Thymus (tissue), 11 donors: ENCODE measurements around the gene GREM2. TPM values are rescaled to one million over a fixed set of nuclear protein-coding genes. Genes with fewer than 3 reads are reported as not detected.

ENCODE experiments used
- DNase-seq, 9 donors: peaks; one replicate each; pipeline ENCODE4 v3.0.0-alpha.2; 2013; ENCODE audit warnings: low spot score in 9 of 9, low read depth in 6 of 9, missing footprints in 1 of 9
- H3K27ac ChIP-seq, 2 donors: one replicate each; pipeline ENCODE4 v1.5.1; 2013; ENCODE audit warnings: control low read depth in 1 of 2, low read depth in 1 of 2, low read length in 1 of 2, mild to moderate bottlenecking in 1 of 2, moderate library complexity in 1 of 2
- H3K27me3 ChIP-seq, 2 donors: one replicate each; pipeline ENCODE4 v1.5.1; 2013; ENCODE audit warnings: low read length in 1 of 2; ENCODE audit not compliant: control insufficient read depth in 2 of 2, insufficient read depth in 1 of 2
- H3K36me3 ChIP-seq, 2 donors: one replicate each; pipeline ENCODE4 v1.5.1; 2013; ENCODE audit warnings: low read length in 1 of 2, mild to moderate bottlenecking in 1 of 2, moderate library complexity in 1 of 2; ENCODE audit not compliant: control insufficient read depth in 2 of 2, insufficient read depth in 2 of 2
- H3K4me1 ChIP-seq, 2 donors: one replicate each; pipeline ENCODE4 v1.5.1; 2013; ENCODE audit warnings: low read length in 2 of 2; ENCODE audit not compliant: control insufficient read depth in 2 of 2, insufficient read depth in 2 of 2
- H3K4me3 ChIP-seq, 2 donors: one replicate each; pipeline ENCODE4 v1.5.1; 2013; ENCODE audit warnings: low read length in 2 of 2, control low read depth in 1 of 2, mild to moderate bottlenecking in 1 of 2
- H3K9me3 ChIP-seq, 2 donors: one replicate each; pipeline ENCODE4 v1.5.1; 2013; ENCODE audit warnings: low read length in 1 of 2, mild to moderate bottlenecking in 1 of 2; ENCODE audit not compliant: control insufficient read depth in 2 of 2, insufficient read depth in 1 of 2
- WGBS: extraction: QIAGEN DNeasy Blood & Tissue Kit; methylation state at CpG from one replicate; pipeline ENCODE4 v1.1.7; 2013; 5-methylcytosine and 5-hydroxymethylcytosine counted together
- polyA plus RNA-seq: library from polyadenylated mRNA; stranded (reverse); fragments of 200-250 nt; gene quantifications from one replicate; pipeline ENCODE4 v1.2.3, GENCODE V29; 2013
- total RNA-seq: library from RNA; stranded (reverse); fragments of 120-200 nt; gene quantifications from one replicate; pipeline ENCODE4 v1.2.4, GENCODE V29; 2013
- donor health status: healthy.

GREM2 gene
- total and polyA plus RNA-seq, 2 donors, result 0.09 TPM; not detected in 1

DNA sequence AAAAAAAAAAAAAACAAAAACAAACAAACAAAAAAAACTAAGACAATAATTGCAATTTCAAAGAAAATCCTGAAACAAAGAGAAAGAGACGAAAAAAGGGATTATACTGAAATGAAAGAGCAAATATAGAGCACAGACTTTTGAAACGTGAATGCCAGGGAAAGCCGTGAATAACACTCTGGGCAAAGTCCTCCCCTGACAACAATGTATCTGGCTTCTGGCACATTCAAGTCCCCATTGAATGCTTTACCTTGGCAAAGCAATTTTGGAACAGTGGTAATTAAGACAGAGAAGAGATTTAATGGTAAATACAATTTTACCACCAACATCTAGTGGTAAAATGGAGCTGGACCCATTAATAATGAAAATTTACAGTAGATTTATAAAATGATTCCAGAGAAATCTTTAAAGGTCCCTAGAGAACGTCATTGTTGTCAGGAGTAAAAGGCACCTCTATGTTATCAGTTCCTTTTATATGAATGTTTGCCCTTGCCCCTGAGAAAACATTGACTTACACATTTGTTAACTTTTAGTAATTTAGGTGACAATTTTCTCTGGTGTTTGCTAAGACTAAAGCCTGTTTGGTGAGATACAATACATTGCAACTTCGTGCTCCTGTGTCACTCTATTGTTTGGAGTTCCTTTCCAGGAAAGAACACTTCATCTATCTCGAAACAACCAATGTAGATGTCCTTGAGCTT lies 89.7 kb downstream of the GREM2 start:
- Histone ChIP-seq H3K9me3 (no peaks in the 10 kb centered on the region), H3K27ac (no peak overlapping the region), H3K4me3 (no peak overlapping the region), H3K36me3 (no peaks in the 10 kb centered on the region), H3K27me3 (no peaks in the 10 kb centered on the region), H3K4me1 (no peaks in the 10 kb centered on the region)
- DNase-seq, result no peak
- 79% methylated on average over 6 of the region's 6 CpGs for WGBS

DNA sequence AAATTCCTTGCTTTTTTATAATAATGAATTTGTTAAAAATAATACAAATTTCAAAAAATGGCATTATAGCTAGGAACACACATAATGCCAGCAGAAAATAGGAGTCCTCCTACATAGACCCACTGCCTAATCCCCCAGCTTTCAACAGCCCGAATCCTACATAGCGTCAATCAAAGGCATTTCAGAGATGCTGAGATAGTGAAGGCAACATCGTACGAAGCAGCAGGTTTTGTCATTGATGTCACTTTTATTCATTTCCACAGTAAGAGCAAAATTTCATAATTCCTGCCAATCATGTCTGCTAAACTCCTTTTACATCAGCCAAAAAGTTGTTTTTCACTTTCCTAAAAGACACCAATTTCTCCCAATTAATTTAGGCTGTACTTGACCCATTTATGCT lies 94.1 kb downstream of the GREM2 start:
- no peaks in the 10 kb centered on the region for H3K4me1 ChIP-seq
- H3K27ac ChIP-seq, result no peak overlapping the region
- H3K27me3 ChIP-seq, result no peaks in the 10 kb centered on the region
- no peaks in the 10 kb centered on the region for H3K36me3 ChIP-seq
- no peak for DNase-seq
- 90% methylated on average over 4 of the region's 4 CpGs for WGBS
- no peak overlapping the region for H3K4me3 ChIP-seq
- no peaks in the 10 kb centered on the region for H3K9me3 ChIP-seq

DNA sequence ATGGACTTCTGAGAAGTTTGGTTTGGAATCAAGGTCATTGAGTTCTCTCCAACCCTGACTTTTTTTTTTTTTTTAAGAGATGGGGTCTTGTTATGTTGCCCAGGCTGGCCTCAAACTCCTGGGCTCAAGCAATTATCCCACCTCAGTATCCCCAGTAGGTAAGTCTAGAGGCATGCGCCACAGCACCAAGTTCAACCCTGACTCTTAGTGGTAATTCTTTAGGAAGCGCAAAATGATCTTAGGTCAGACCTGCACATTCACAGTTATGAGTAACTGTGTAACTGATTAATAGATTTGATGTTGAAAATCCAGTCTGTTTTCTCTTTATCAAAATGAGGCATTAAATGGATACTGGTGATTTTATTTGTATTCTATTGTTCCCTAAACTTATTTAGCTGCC lies 95.9 kb downstream of the GREM2 start:
- H3K36me3 ChIP-seq, result no peaks in the 10 kb centered on the region
- no peaks in the 10 kb centered on the region for H3K9me3 ChIP-seq
- no peaks in the 10 kb centered on the region for H3K4me1 ChIP-seq
- H3K27me3 ChIP-seq, result no peaks in the 10 kb centered on the region
- no peak overlapping the region for H3K4me3 ChIP-seq
- 98% methylated on average over 2 of the region's 2 CpGs for WGBS
- H3K27ac ChIP-seq, result no peak overlapping the region
- DNase-seq, result no peak

DNA sequence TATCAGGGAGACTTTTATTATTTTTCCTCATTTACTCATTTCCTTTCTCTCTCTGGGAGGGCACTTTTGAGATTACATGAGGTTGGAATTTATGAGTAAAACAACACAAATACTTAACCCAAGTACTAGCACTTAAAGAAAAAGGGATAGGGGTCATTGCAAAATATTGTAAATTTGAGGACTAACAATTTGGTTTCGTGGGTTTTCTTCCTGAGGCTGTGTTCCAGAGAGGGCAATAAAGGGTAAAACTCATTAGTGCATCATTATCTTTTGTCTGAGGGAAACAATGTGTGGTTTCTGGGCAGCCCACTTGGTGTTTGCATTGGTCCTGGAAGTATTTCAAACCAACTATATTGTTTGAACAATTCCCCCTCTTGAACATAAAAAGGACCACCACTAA lies 96.5 kb downstream of the GREM2 start:
- no peak overlapping the region for H3K27ac ChIP-seq
- no peaks in the 10 kb centered on the region for H3K4me1 ChIP-seq
- 29% methylated on average over 1 of the region's 1 CpG for WGBS
- H3K9me3 ChIP-seq, result no peaks in the 10 kb centered on the region
- no peak for DNase-seq
- no peaks in the 10 kb centered on the region for H3K27me3 ChIP-seq
- H3K36me3 ChIP-seq, result no peaks in the 10 kb centered on the region
- no peak overlapping the region for H3K4me3 ChIP-seq

DNA sequence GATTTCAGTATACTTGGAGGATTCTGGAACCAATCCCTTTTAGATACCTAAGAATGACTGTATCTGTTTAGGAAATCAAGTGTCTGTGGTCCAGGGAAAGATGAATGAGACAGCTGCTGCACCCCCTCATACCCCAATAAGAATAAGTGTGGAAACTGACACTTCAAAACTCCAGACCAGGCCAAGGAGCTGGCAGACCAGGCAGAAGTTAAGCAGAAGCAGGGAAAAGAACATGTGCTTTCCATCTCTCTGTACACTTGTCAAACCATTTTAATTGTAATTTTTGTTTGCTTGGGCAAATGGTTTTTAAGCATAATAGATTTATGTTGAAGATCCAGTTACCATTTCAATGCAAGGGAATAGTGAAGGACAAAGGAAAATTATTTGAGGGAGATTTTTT lies 100.2 kb downstream of the GREM2 start:
- Histone ChIP-seq H3K27me3 (no peaks in the 10 kb centered on the region), H3K36me3 (no peaks in the 10 kb centered on the region), H3K4me3 (no peak overlapping the region), H3K4me1 (no peaks in the 10 kb centered on the region), H3K9me3 (no peaks in the 10 kb centered on the region), H3K27ac (no peak overlapping the region)
- no peak for DNase-seq

DNA sequence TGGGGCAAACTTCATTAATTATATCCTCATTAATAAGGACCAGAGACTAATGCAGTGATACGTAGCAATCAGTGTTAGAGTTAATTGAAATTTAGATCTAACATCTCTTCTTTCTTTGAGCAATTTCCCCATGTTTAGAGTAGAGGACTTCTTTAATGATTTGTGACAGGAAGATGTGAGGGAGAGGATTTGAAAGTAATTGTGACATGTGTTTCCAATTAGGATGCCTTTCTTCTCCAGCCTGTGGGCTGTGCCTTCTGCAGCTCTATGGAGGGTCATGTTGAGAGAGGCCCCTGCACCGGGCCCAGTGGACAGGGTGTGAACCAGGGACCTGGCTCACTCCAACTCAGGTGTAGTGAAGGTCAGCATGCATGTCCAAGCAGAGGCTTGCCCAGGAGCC lies 103.0 kb downstream of the GREM2 start:
- Histone ChIP-seq H3K4me1 (no peaks in the 10 kb centered on the region), H3K27ac (no peak overlapping the region), H3K4me3 (no peak overlapping the region), H3K9me3 (no peaks in the 10 kb centered on the region), H3K36me3 (no peaks in the 10 kb centered on the region), H3K27me3 (no peaks in the 10 kb centered on the region)
- DNase-seq, result no peak
- 84% methylated on average over 2 of the region's 2 CpGs for whole genome bisulfite sequencing

DNA sequence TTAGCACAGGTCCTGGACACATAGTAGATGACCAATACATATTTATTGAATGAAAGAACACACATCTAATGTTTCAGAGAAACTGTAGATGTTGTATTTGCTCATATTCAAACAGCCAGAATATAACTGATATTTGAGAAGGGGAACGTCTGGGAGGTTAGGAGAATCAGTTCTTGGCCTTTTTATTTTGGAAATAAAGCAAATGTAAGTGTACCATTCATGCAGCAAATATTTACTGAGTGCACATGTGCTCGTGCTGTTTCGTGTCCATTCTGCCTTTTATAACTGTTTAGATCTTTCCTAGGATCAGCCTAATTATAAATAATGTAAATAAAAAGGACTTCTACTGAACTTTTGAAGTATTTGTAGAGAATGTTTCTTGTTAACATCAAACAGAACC lies 103.8 kb downstream of the GREM2 start:
- DNase-seq, result no peak
- WGBS, result 78% methylated on average over 3 of the region's 3 CpGs
- H3K9me3 ChIP-seq, result no peaks in the 10 kb centered on the region
- no peaks in the 10 kb centered on the region for H3K27me3 ChIP-seq
- H3K27ac ChIP-seq, result no peak overlapping the region
- no peaks in the 10 kb centered on the region for H3K4me1 ChIP-seq
- no peak overlapping the region for H3K4me3 ChIP-seq
- H3K36me3 ChIP-seq, result no peaks in the 10 kb centered on the region

DNA sequence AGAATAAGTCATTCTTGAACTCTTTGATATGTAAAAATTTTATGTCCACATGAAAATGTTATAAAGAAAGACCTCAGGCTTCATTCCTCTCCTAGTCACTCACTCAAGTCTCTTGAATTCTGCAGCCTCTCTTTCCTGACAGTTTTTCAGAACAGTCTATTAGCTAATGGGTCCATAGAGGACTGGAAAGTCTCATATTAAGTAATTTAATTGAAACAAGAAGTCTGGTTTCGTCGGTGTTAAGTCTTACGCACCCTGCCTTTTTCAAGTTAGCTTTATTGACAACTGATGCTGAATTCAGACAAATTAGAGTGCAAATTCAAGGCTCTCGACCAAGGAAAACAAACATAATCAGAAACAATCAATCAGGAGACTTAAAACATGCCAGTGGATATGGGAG lies 105.8 kb downstream of the GREM2 start:
- no peaks in the 10 kb centered on the region for H3K4me1 ChIP-seq
- no peak overlapping the region for H3K4me3 ChIP-seq
- H3K36me3 ChIP-seq, result no peaks in the 10 kb centered on the region
- no peaks in the 10 kb centered on the region for H3K27me3 ChIP-seq
- 85% methylated on average over 4 of the region's 4 CpGs for WGBS
- no peak overlapping the region for H3K27ac ChIP-seq
- H3K9me3 ChIP-seq, result no peaks in the 10 kb centered on the region
- no peak for DNase-seq

DNA sequence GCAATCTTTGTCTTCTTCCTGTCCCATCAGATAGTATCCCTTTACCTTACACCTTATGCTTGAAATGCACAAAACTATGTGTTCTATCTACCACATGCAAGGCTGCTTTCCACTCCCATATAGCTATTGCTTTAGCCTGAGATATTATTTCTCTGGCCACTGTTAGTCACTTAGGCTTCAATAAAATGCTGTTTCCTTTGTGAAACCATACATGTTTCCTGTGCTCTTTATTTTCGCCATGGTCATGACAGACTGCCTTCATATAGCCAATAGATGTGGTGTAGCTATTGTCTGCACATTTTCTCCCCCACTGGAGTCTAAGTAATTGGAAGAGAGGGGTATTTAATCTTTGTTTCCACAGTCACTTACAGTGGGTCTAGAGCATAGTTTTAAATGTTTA lies 108.4 kb downstream of the GREM2 start:
- Histone ChIP-seq H3K27ac (no peak overlapping the region), H3K4me1 (no peaks in the 10 kb centered on the region), H3K36me3 (no peaks in the 10 kb centered on the region), H3K4me3 (no peak overlapping the region), H3K27me3 (no peaks in the 10 kb centered on the region), H3K9me3 (no peaks in the 10 kb centered on the region)
- no peak for DNase-seq
- 18% methylated on average over 1 of the region's 1 CpG for WGBS

DNA sequence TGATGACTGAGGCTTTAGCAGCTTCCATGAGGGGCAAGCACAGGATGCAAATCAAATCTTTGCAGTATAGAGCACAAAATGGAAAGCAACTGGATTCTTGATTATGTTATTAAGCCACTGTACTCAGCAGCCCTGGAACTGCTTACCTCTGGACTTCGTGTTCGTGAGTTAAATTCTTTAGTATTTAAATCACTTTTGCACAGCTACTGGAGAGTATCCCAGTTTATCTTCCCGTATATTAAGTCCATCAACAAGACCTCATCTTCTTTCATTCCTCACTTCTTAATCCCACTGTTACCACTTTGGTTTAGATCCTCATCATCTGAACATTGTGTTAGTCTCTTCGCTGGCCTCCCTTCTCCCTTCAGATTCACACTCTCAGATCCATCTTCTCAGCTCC lies 108.9 kb downstream of the GREM2 start:
- DNase-seq, result no peak
- H3K27ac ChIP-seq, result no peak overlapping the region
- no peak overlapping the region for H3K4me3 ChIP-seq
- H3K9me3 ChIP-seq, result no peaks in the 10 kb centered on the region
- 90% methylated on average over 4 of the region's 4 CpGs for WGBS
- no peaks in the 10 kb centered on the region for H3K27me3 ChIP-seq
- no peaks in the 10 kb centered on the region for H3K4me1 ChIP-seq
- no peaks in the 10 kb centered on the region for H3K36me3 ChIP-seq
